GM18499 (cell line): ENCODE results near the gene RABL6.

Source experiments
- ATAC-seq: cut with Tn5 transposase; IDR thresholded peaks from one replicate; pipeline ENCODE4 v1.9.1; 2021; ENCODE audit warnings: moderate number of reproducible peaks; ENCODE audit not compliant: insufficient read depth, unreplicated experiment

The RABL6 gene

GRCh38 chr9:136854113-136854841, 46.5 kb downstream of the RABL6 start:
- ATAC-seq: no peak

- ATAC-seq: no peak
Observed at GRCh38 chr9:136854842-136855460, 47.2 kb downstream of the RABL6 start.

GRCh38 chr9:136855461-136856078, 47.8 kb downstream of the RABL6 start:
- ATAC-seq: no peak

- ATAC-seq: no peak
Observed at GRCh38 chr9:136856079-136856476, 48.3 kb downstream of the RABL6 start.

GRCh38 chr9:136856541-136857141, 48.9 kb downstream of the RABL6 start:
- ATAC-seq: no peak

DNA sequence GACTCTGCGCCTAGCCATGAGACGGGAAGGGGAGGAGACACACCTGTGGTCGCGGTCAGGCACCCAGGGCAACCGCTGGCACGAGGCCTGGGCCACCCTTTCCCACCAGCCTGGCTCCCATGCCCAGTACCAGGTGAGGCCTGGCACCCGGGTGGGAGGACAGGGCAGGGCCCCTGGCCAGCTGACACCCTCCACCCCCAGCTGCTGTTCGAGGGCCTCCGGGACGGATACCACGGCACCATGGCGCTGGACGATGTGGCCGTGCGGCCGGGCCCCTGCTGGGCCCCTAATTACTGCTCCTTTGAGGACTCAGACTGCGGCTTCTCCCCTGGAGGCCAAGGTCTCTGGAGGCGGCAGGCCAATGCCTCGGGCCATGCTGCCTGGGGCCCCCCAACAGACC, 49.4 kb downstream of the RABL6 start:
- ATAC-seq: no peak

DNA sequence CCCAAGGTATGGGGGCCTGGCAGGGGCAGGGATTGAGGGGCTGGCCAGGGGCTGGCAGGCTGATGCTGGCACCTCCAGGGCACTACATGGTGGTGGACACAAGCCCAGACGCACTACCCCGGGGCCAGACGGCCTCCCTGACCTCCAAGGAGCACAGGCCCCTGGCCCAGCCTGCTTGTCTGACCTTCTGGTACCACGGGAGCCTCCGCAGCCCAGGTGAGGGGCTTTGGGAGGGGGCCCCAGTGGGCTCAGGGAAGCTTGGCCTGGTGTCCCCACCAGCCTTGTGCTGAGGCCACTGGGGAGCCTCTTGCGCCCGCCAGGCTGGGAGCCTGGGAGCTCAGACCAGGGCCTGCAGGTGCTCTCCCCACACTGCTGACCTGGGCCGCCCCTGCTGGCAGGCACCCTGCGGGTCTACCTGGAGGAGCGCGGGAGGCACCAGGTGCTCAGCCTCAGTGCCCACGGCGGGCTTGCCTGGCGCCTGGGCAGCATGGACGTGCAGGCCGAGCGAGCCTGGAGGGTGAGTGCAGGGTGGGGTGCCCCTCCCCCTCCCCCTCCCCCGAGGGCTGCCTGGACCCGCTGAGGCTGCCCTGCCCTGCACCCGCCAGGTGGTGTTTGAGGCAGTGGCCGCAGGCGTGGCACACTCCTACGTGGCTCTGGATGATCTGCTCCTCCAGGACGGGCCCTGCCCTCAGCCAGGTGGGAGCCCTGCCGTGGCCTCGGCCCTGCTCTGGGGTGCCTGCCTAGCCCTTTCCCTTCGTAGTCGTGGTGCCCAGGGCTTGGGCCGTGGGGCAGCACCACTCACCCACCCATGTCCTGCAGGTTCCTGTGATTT, 50.0 kb downstream of the RABL6 start:
- ATAC-seq: no peak

DNA sequence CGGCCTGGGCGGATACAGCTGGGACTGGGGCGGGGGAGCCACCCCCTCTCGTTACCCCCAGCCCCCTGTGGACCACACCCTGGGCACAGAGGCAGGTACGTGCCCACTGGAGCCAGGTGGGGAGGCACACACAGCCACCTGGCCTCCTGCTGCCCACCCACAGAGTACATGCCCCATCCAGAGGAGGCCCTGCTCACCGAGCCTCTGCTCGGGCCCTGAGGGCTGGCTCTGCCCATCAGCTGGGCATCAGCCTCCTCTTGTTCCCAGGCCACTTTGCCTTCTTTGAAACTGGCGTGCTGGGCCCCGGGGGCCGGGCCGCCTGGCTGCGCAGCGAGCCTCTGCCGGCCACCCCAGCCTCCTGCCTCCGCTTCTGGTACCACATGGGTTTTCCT, 50.7 kb downstream of the RABL6 start:
- ATAC-seq: no peak

- no peak for ATAC-seq
Observed at GRCh38 chr9:136858844-136859757, 51.4 kb downstream of the RABL6 start.

DNA sequence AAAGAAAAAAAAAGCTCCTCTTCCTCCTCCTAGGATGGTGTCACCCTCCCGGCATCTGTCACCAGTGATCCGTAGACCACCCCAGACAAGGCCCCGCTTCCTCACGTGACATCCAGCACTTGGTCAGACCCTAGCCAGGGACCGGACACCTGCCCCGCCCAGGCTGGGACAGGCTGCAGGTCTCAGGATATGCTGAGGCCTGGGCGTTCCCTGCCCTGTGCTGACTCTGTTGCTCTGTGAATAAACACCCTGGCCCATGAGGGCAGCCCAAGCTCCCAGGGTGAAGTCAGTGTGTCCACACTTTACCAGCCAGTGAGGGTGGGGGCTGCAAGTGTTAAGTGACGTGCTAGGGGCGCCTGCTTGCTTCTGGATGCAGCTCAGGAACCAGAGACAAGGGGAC, 52.8 kb downstream of the RABL6 start:
- ATAC-seq: no peak

- no peak for ATAC-seq
Observed at GRCh38 chr9:136860933-136861873, 53.5 kb downstream of the RABL6 start.

DNA sequence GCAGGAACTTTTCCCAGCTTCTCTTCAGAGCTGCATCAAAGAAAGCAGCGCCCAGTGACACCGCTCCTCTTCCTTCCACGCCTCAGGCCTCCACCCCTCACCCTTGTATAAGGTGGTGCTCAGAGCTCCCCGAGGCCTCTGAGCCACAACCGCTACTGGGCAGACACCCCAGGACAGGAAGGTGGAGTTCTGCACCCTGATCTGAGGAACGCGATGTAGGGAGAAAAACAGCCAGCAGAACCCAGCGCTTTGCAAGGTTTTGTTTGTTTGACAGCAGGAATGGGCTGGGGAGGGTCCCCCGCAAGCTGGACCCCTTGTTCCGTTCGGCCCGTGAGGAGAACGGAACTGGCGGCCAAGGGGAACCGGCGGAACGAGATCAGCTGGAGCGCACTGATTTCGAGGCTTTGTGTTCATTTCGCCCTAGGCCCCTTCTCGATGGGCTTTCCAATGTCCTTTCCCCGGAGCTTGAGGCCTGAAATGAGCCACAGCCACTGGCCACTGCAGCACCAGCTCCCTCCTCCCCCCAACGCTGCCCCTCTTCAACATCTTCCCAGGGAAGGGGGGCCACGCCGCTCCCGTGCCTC, 54.2 kb downstream of the RABL6 start:
- no peak for ATAC-seq

- no peak for ATAC-seq
Observed at GRCh38 chr9:136862849-136863622, 55.3 kb downstream of the RABL6 start.

DNA sequence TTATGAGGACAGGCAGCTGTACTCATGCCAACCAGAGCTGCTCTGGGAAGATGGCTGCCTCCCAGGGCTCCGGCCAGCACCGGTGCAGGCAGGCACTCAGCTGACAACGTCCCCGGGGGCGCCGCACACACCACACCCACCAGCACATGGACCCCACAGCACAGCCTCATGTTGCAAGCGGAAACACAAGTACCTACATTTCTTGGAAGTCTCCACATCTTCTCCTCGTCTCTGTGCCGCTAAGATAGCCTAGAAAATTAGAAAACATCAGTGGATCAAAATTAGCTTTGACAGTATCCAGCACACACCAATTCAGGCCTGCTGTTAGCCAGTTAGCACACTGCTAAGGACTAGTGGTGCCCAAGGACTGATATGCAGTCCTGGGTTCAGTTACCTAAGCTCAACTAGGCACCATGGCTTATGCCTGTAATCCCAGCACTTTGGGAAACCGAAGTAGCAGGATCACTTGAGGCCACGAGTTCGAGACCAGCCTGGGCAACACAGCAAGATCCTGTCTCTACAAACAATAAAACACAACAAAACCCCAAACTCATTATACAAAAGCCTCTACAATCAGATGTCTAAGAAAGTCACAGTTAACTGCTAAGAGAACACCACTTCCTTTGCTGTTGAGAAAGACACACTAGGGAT, 56.0 kb downstream of the RABL6 start:
- ATAC-seq: no peak

GRCh38 chr9:136865041-136865767, 57.5 kb downstream of the RABL6 start:
- no peak for ATAC-seq

DNA sequence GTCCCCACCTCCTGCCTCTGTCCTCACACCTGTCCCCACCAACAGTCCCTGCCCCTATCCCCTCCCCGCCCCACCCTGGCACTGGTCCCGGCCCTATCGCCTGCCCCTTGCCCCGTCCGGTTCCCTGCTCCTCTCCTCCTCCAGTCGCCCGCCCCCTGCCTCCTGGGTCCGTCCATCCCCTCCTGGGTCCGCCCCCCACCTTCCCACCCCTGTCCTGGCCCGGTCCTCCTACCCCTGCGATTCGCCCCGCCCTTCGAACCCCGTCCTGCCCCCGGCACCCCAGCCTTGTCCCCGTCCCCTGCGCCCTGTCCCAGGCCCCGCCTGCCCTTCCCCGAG, 58.0 kb downstream of the RABL6 start:
- no peak for ATAC-seq
